Measurements from ENCODE around the gene HACL1. TPM values are rescaled to one million over a fixed set of nuclear protein-coding genes. Genes with fewer than 3 reads are reported as not detected.

Gene HACL1
- total RNA-seq, 1 donor from 2014 or later = 14.0 TPM

DNA sequence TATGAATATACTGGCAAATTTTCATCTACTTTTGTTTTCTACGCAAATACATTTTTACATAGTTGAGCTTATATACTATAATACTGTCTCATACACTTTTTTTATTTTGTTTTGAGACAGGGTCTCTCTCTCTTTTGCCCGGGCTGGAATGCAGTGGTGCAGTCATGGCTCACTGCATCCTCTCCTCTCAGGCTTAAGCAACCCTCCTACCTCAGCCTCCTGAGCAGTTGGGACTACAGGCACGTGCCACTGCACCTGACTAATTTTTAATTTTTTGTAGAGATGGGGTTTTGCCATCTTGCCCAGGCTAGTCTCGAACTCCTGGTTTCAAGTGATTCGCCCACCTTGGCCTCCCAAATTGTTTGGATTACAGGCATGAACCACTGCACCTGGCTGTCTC, 25.9 kb downstream of the HACL1 start:
- Mint-ChIP-seq H3K27ac (ENCODE audit: unreplicated experiment) (no peak overlapping the region), H3K4me3 (no peak overlapping the region), H3K4me1 (no peaks in the 10 kb centered on the region), H3K27me3 (ENCODE audit: low read depth) (no peaks in the 10 kb centered on the region), H3K36me3 (ENCODE audit: low read depth) (peaks cover 1% of the 10 kb centered on the region), H3K9me3 (no peaks in the 10 kb centered on the region)
- no peak for DNase-seq (ENCODE audit: low read depth, low spot score)
- TF ChIP-seq, protein P1, sequence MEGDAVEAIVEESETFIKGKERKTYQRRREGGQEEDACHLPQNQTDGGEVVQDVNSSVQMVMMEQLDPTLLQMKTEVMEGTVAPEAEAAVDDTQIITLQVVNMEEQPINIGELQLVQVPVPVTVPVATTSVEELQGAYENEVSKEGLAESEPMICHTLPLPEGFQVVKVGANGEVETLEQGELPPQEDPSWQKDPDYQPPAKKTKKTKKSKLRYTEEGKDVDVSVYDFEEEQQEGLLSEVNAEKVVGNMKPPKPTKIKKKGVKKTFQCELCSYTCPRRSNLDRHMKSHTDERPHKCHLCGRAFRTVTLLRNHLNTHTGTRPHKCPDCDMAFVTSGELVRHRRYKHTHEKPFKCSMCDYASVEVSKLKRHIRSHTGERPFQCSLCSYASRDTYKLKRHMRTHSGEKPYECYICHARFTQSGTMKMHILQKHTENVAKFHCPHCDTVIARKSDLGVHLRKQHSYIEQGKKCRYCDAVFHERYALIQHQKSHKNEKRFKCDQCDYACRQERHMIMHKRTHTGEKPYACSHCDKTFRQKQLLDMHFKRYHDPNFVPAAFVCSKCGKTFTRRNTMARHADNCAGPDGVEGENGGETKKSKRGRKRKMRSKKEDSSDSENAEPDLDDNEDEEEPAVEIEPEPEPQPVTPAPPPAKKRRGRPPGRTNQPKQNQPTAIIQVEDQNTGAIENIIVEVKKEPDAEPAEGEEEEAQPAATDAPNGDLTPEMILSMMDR (conservative IDR thresholded peaks at IDR 0.05) = no peak

DNA sequence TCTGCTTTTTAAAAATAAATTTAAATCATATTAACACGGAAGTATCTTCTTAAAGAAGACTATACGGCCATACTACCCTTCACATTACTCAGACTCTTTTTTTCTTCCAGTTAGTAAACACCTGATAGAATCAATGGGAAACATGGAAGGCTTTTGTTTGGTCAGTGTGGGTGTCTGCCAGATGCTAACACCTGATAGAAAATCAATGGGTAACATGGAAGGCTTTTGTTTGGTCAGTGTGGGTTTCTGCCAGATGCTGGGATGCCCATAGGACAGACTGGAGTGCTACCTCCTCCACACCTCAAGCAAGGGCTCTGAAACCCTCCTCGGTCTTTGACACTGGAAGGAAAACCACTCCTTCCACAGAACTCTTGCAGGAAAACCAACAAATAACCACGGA, 29.2 kb downstream of the HACL1 start:
- Mint-ChIP-seq H3K27ac (ENCODE audit: unreplicated experiment) (no peak overlapping the region), H3K36me3 (ENCODE audit: low read depth) (peaks cover 7% of the 10 kb centered on the region), H3K4me1 (no peaks in the 10 kb centered on the region), H3K4me3 (no peak overlapping the region), H3K27me3 (ENCODE audit: low read depth) (no peaks in the 10 kb centered on the region), H3K9me3 (no peaks in the 10 kb centered on the region)
- TF ChIP-seq, protein P1 (conservative IDR thresholded peaks at IDR 0.05) = no peak
- DNase-seq (ENCODE audit: low read depth, low spot score) = no peak

DNA sequence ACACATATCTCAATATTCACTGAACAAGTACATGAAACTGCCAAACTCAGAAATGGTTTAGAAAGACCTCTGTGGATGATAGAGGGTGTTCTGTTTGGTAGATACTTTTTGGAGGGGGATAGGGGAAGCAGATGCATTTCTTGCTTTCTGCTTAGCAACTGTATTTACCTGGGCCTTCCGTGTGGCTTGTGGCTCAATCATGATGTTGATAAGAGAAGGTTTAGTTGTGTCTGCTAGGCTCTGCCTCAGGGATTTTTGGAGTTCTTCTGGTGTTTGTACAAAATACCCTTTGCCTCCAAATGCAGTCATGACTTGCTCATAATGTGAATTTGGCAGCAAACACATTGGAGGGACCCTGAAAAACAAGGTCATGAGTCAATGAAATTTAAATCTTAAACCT, 38.2 kb downstream of the HACL1 start:
- peaks cover 5% of the 10 kb centered on the region for H3K36me3 Mint-ChIP-seq (ENCODE audit: low read depth)
- H3K27ac Mint-ChIP-seq (ENCODE audit: unreplicated experiment) = no peak overlapping the region
- H3K4me3 Mint-ChIP-seq = no peak overlapping the region
- H3K9me3 Mint-ChIP-seq = no peaks in the 10 kb centered on the region
- no peak for DNase-seq (ENCODE audit: low read depth, low spot score)
- TF ChIP-seq, protein P1 (conservative IDR thresholded peaks at IDR 0.05) = no peak
- H3K4me1 Mint-ChIP-seq = no peaks in the 10 kb centered on the region
- no peaks in the 10 kb centered on the region for H3K27me3 Mint-ChIP-seq (ENCODE audit: low read depth)

DNA sequence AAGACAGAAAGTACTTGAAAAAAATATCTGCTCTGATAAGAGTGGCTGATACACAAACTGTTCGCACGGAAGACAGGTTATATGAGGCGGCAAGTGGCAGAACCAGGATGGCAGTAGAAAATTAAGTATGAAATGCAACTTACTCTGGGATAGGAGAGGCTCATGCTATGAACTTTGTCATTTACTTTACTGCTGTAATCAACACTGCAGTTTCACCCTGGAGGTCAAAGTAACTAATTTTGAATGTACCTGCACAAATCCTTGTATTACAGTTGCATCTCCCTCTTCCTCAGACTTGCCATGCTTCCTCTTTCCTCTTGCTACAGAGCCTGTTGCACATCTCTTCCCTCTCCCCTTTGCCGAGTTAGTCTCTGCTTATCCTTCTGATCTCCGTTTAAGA, 38.8 kb downstream of the HACL1 start:
- Mint-ChIP-seq H3K9me3 (no peaks in the 10 kb centered on the region), H3K27me3 (ENCODE audit: low read depth) (no peaks in the 10 kb centered on the region), H3K4me3 (no peak overlapping the region), H3K27ac (ENCODE audit: unreplicated experiment) (no peak overlapping the region), H3K36me3 (ENCODE audit: low read depth) (peaks cover 2% of the 10 kb centered on the region), H3K4me1 (peaks cover 3% of the 10 kb centered on the region)
- no peak for DNase-seq (ENCODE audit: low read depth, low spot score)
- TF ChIP-seq, protein P1 (conservative IDR thresholded peaks at IDR 0.05) = no peak

DNA sequence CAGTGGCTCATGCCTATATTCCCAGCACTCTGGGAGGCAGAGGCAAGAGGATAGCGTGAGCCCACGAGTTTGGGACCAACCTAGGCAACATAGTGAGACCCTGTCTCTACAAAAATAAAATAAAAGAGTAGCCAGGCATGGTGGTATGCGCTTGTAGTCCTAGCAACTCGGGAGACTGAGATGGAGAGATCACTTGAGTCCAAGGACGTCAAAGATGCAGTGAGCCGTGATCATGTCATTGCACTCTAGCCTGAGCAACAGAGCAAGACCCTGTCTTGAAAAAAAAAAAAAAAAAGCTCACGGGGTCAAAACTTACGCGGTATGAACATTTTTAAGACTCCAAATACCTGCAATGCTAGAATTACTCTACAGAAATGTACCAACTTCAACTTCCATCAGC, 42.8 kb downstream of the HACL1 start:
- H3K36me3 Mint-ChIP-seq (ENCODE audit: low read depth) = no peaks in the 10 kb centered on the region
- H3K9me3 Mint-ChIP-seq = no peaks in the 10 kb centered on the region
- no peaks in the 10 kb centered on the region for H3K27me3 Mint-ChIP-seq (ENCODE audit: low read depth)

More for the DNA sequence above, 42.8 kb downstream of the HACL1 start:
- H3K27ac Mint-ChIP-seq (ENCODE audit: unreplicated experiment) = no peak overlapping the region
- TF ChIP-seq, protein P1 (conservative IDR thresholded peaks at IDR 0.05) = no peak
- H3K4me3 Mint-ChIP-seq = no peak overlapping the region
- peaks cover 6% of the 10 kb centered on the region for H3K4me1 Mint-ChIP-seq
- no peak for DNase-seq (ENCODE audit: low read depth, low spot score)
